IPS-15b (cell line): Measurements from ENCODE around the gene DEAF1.
"Not testable (repeated sequence)": the region's sequence is repeated elsewhere in the genome, so short reads cannot be mapped to it uniquely, and the experiment has no call there.

Source experiments
- H3K27me3 ChIP-seq: one replicate; pipeline ENCODE4 v1.6.1; 2013; ENCODE audit warnings: low read length; ENCODE audit not compliant: control insufficient read depth, insufficient read depth
- H3K36me3 ChIP-seq: one replicate; pipeline ENCODE4 v1.6.1; 2013; ENCODE audit warnings: low read length; ENCODE audit not compliant: control insufficient read depth, insufficient read depth
- H3K4me1 ChIP-seq: one replicate; pipeline ENCODE4 v1.6.1; 2013; ENCODE audit warnings: mild to moderate bottlenecking, low read length; ENCODE audit not compliant: control insufficient read depth, insufficient read depth
- H3K4me3 ChIP-seq: one replicate; pipeline ENCODE4 v1.5.1; 2013; ENCODE audit warnings: low read depth, low read length
- H3K9ac ChIP-seq: one replicate; pipeline ENCODE4 v1.6.1; 2013; ENCODE audit warnings: low read depth, mild to moderate bottlenecking, low read length
- H3K9me3 ChIP-seq: one replicate; pipeline ENCODE4 v1.6.1; 2013; ENCODE audit warnings: mild to moderate bottlenecking, low read length; ENCODE audit not compliant: control insufficient read depth, insufficient read depth

Gene DEAF1

DNA sequence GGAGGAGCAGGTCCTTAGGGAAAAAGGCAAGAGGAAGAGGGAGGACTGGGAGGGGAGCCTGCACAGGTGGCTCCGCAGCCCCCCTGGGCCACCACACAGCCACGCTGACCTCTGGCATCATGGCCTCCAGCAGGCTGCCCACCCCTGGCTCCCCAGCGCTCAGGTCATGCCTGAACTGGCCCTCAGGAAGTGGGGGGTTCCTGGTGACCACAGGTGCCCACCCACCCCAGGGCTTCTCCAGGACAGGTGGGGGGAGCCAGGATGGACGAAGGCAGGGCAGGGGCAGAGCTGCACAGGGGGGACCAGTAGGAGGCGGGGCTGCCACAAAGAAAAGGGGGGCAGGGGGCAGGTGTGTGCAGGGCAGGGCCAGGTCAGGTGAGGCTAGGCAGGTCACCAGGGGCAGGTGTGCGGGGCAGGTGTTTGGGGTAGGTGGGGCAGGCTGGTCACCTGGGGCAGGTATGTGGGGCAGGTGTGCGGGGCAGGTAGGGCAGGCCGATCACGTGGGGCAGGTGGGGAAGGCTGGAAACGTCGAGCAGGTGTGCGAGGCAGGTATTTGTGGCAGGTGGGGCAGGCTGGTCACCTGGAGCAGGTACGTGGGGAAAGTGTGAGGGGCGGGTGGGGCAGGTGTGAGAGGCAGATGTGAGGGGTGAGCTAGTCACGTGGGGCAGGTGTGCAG, 997 bp downstream of the DEAF1 start:
- H3K27me3 ChIP-seq: no peaks in the 10 kb centered on the region
- H3K4me1 ChIP-seq: peaks cover 14% of the 10 kb centered on the region
- H3K9ac ChIP-seq: no peak overlapping the region
- no peak overlapping the region for H3K4me3 ChIP-seq
- no peaks in the 10 kb centered on the region for H3K9me3 ChIP-seq
- peaks cover 7% of the 10 kb centered on the region for H3K36me3 ChIP-seq

- Histone ChIP-seq H3K4me3 (no peak overlapping the region), H3K9ac (no peak overlapping the region), H3K9me3 (no peaks in the 10 kb centered on the region), H3K27me3 (no peaks in the 10 kb centered on the region), H3K36me3 (peaks cover 6% of the 10 kb centered on the region), H3K4me1 (peaks cover 14% of the 10 kb centered on the region)
Measured at GRCh38 chr11:693415-693831, 1.6 kb downstream of the DEAF1 start.

GRCh38 chr11:692824-693414, 2.1 kb downstream of the DEAF1 start:
- Histone ChIP-seq H3K36me3 (peaks cover 9% of the 10 kb centered on the region), H3K27me3 (no peaks in the 10 kb centered on the region), H3K4me1 (peaks cover 11% of the 10 kb centered on the region), H3K9ac (no peak overlapping the region), H3K9me3 (no peaks in the 10 kb centered on the region), H3K4me3 (no peak overlapping the region)

DNA sequence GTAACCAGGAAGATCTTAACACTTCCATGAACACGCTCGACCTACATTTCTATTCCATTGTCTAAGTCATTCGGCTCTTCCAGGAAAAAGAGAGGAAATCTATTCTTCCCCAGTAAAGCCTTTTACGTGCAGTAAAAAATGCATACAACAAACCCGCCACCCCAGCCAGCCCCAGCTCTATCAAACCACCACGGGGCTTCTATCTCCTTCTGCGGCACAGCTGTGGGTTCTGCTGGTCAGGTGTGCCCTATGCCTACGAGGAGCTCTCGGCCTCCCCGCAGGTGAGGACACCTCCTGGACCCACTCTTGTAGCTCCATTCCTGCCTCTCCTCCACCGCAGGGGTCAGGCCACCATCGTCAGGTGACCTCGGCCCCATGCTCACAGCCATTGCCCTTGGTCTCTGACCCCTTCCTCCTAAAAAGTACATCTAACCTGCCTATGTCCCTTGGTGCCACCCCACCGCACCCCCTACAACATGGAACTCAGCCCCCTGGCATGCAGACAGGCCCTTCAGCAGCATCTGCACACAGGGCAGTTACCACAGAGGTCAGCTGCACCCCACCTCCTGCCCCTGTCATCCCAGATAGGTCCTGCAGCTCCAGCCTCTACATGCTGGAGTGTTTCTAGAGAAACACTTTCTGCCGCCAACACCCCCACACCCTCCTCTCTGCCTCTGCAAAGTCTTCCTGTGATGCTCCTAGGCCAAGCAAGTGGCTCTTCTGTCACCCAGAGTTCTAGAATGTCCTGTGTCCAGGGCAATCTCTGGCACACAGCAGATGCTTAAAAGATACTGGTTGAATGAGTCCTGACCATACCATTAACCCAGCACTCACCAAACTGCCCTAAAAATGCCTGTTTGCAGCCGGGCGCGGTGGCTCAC, 3.1 kb downstream of the DEAF1 start:
- Histone ChIP-seq H3K36me3 (peaks cover 14% of the 10 kb centered on the region), H3K27me3 (no peaks in the 10 kb centered on the region), H3K4me1 (peaks cover 3% of the 10 kb centered on the region), H3K9me3 (no peaks in the 10 kb centered on the region), H3K9ac (no peak overlapping the region), H3K4me3 (no peak overlapping the region)

DNA sequence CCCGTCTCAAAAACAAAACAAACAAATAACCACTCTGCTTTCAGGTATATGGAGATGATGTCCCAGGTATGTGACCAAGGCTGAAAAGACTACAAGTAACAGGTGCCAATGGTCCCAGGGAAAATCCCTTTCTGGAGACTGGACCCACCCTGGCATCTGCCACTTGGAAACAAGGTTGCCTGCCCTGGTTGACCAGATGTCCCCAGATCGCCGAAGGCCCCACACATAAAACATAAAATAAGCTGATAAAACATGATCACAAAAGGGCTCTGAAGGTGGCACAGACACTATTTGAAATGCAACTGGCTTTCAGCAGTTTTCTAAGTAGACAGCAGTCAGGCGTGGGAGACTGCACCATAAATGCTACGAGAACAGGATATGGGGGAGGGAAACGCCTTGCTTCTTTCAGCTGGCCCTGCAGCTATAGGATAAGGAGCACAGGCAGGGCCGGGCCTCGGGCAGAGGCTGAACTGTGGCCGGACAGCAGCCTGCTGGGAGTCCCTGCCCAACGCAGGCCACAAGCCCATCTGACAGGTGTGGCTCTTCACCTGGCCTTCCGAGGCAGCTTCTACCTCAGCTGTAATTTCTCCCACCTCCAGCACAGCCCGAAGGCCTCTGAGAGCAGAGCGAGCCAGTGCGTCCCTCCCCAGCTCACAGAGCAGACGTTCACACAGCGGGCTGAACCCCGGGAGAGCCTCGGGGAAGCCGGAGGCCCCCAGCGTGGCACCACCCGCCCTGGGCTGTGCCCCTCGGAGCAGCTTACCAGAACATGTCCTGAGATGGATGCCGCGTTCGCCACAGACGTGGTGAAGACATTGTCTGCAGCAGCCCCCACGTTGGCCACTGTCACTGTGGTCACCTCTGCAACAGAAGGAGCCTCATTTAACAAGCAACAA, 4.0 kb downstream of the DEAF1 start:
- Histone ChIP-seq H3K27me3 (no peaks in the 10 kb centered on the region), H3K9me3 (no peaks in the 10 kb centered on the region), H3K9ac (no peak overlapping the region), H3K36me3 (peaks cover 19% of the 10 kb centered on the region), H3K4me1 (peaks cover 3% of the 10 kb centered on the region), H3K4me3 (no peak overlapping the region)

DNA sequence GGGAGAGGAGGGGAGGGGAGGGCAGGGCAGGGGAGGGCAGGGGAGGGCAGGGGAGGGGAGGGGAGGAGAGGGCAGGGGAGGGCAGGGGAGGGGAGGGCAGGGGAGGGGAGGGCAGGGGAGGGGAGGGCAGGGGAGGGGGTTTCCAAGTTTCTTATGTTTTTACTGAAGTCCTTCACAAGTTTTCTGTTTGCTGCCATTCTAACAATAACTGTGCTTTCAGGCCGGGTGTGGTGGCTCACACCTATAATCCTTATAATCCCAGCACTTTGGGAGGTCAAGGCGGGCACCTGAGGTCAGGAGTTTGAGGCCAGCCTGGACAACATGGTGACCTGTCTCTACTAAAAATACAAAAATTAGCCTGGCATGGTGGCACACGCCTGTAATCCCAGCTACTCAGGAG, 4.8 kb downstream of the DEAF1 start:
- not testable (repeated sequence) for H3K9ac ChIP-seq, H3K4me1 ChIP-seq, H3K4me3 ChIP-seq, H3K9me3 ChIP-seq, H3K27me3 ChIP-seq
- peaks cover 19% of the 10 kb centered on the region for H3K36me3 ChIP-seq

DNA sequence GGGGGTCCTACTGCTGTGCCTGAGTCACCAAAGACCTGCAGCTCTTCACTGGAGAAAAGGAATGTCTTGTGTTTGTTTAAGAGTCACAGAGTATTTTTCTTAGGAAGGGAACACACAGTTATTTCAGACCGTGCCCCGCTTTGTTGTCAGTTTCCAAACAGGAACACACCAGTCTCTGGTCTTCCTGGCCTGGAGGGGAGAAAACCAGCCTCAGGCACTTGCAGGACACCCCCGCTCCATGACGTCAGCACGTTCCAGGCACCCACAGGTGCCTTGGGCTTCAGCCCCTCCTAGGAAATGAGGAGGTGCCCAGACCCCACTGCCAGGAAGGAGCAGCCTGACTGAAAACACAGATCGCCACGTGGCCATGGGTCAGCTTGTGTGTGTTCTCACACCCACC, 5.4 kb downstream of the DEAF1 start:
- no peaks in the 10 kb centered on the region for H3K9me3 ChIP-seq
- H3K9ac ChIP-seq: peak overlapping the region; percentile 24
- peaks cover 3% of the 10 kb centered on the region for H3K4me1 ChIP-seq
- H3K27me3 ChIP-seq: no peaks in the 10 kb centered on the region
- H3K36me3 ChIP-seq: peaks cover 19% of the 10 kb centered on the region
- no peak overlapping the region for H3K4me3 ChIP-seq

DNA sequence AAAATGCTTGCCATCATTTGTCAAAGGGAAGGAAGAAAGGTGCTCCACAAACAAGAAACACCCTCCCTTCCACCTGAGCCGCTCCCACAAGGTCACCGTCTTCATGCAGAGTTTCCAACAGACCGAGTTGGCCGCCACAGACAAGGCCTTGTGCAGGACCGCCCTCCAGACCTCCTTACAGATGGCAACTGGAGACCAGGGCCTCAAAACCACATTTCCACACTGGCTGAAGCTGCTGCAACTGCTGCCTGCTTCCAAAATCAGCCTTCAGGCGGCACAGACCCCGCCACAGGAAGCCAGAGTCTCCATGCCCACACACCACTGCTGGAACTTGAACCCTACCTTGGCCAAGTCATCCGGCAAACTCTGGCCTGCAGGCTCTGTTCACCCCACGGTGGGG, 6.3 kb downstream of the DEAF1 start:
- Histone ChIP-seq H3K9ac (no peak overlapping the region), H3K9me3 (no peaks in the 10 kb centered on the region), H3K27me3 (no peaks in the 10 kb centered on the region), H3K4me3 (no peak overlapping the region), H3K4me1 (peaks cover 5% of the 10 kb centered on the region), H3K36me3 (peaks cover 19% of the 10 kb centered on the region)

- Histone ChIP-seq H3K4me3 (no peak overlapping the region), H3K9ac (no peak overlapping the region), H3K36me3 (peaks cover 19% of the 10 kb centered on the region), H3K27me3 (no peaks in the 10 kb centered on the region), H3K9me3 (no peaks in the 10 kb centered on the region), H3K4me1 (peaks cover 8% of the 10 kb centered on the region)
Measured at GRCh38 chr11:687751-688150, 7.3 kb downstream of the DEAF1 start.

DNA sequence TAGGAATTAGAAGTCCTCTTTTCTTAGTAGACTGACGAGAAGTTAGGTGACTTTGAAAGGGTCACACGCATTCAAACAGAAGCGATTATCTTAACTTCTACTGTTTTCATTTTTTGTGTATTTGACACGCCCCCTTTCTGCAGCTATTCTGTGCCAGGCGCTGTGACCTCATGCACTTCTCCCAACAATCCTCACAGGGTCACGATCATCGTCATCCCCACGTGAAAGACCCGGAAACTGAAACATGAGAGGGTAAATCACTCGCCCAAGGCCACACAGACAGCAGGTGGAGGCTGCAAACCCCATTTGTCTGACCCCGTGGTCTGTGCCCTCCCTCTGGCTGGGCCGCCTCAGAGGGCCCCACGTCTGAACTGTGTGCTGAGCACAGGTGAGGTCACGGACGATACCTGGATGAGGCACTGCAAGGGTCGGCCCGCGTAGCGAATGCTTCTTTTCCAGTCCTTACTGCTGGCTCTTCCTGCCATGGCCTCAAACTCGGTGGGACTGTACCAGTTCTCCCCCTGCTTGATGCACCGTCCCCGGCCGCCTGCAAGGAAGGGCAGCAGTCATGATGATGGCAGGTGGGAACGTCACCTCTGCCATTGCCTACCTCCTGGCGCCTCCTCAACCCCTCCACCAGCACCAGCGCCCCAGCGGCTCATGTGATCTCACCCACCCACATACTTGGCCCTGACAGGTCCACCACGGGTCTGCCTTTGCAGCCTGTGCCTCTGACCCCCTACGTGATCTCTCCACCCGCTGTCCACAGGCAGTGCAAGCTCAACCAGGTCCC, 8.4 kb downstream of the DEAF1 start:
- no peaks in the 10 kb centered on the region for H3K9me3 ChIP-seq
- peaks cover 8% of the 10 kb centered on the region for H3K4me1 ChIP-seq
- no peak overlapping the region for H3K4me3 ChIP-seq
- H3K9ac ChIP-seq: no peak overlapping the region
- peaks cover 25% of the 10 kb centered on the region for H3K36me3 ChIP-seq
- H3K27me3 ChIP-seq: no peaks in the 10 kb centered on the region

DNA sequence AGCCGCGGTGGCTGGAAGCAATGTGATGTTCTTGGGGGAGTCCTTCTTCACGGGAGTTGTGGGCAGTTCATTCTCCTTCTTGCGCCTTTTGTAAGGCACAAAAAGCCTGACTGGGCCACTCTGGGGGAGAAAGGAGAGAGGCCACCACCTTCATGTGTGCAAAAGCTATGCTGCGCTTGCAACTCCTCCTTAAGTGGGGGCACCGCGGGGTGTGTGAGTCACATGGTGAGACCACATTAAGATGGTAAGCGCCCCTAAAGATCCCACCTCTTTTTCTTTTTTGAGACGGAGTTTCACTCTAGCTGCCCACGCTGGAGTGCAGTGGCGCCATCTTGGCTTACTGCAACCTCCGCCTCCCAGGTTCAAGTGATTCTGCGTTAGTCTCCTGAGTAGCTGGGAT, 14.1 kb downstream of the DEAF1 start:
- peaks cover 8% of the 10 kb centered on the region for H3K4me1 ChIP-seq
- H3K36me3 ChIP-seq: peaks cover 25% of the 10 kb centered on the region
- H3K4me3 ChIP-seq: no peak overlapping the region
- no peaks in the 10 kb centered on the region for H3K9me3 ChIP-seq
- H3K27me3 ChIP-seq: no peaks in the 10 kb centered on the region
- H3K9ac ChIP-seq: no peak overlapping the region
